Medulla oblongata (tissue), 1 donor: Measurements from ENCODE around the gene PCDHGA8.
"Not testable (repeated sequence)": the region's sequence is repeated elsewhere in the genome, so short reads cannot be mapped to it uniquely, and the experiment has no call there.

Source experiments
- DNase-seq: peaks from one replicate; pipeline ENCODE4 v3.0.0-alpha.2; 2015; ENCODE audit errors: extremely low spot score

The PCDHGA8 gene

GRCh38 chr5:141392429-141393198 is at the start of gene PCDHGA8:
Gene PCDHGA8 (plus strand): TSS chr5:141392633. CDS start chr5:141392814, 181 bp downstream.
- DNase-seq, result no peak

- no peak for DNase-seq
Observed at GRCh38 chr5:141342773-141343172, 49.7 kb upstream of the PCDHGA8 start.

- DNase-seq, result no peak
Observed at GRCh38 chr5:141343242-141343952, 49.0 kb upstream of the PCDHGA8 start, which contains the start of gene PCDHGA3. Gene PCDHGA3 (plus strand): TSS chr5:141343829. CDS start chr5:141344034, 205 bp downstream.

GRCh38 chr5:141343953-141344463 is 48.4 kb upstream of the PCDHGA8 start:
- DNase-seq, result no peak

GRCh38 chr5:141345327-141345726 is 47.1 kb upstream of the PCDHGA8 start:
- DNase-seq, result no peak

- DNase-seq, result not testable (repeated sequence)
Observed at GRCh38 chr5:141346017-141346416, 46.4 kb upstream of the PCDHGA8 start.

GRCh38 chr5:141349917-141350619 is 42.4 kb upstream of the PCDHGA8 start, which contains the start of gene PCDHGB1:
Gene PCDHGB1 (plus strand): TSS chr5:141350099. CDS start chr5:141350261, 162 bp downstream.
- DNase-seq, result peak; percentile 46

GRCh38 chr5:141351591-141351990 is 40.8 kb upstream of the PCDHGA8 start:
- no peak for DNase-seq

GRCh38 chr5:141354900-141355469 is 37.4 kb upstream of the PCDHGA8 start, which contains the start of gene PCDHGA4:
Gene PCDHGA4 (plus strand): TSS chr5:141355021. CDS start chr5:141355108, 87 bp downstream.
- DNase-seq, result no peak

- no peak for DNase-seq
Observed at GRCh38 chr5:141355641-141356040, 36.8 kb upstream of the PCDHGA8 start.

- no peak for DNase-seq
Observed at GRCh38 chr5:141356133-141356532, 36.3 kb upstream of the PCDHGA8 start.

- no peak for DNase-seq
Observed at GRCh38 chr5:141356950-141357349, 35.5 kb upstream of the PCDHGA8 start.

GRCh38 chr5:141359790-141360426 is 32.5 kb upstream of the PCDHGA8 start, which contains the start of gene PCDHGB2:
Gene PCDHGB2 (plus strand): TSS chr5:141359994. CDS start chr5:141360136, 142 bp downstream.
- DNase-seq, result peak; percentile 30

- no peak for DNase-seq
Observed at GRCh38 chr5:141360685-141361084, 31.7 kb upstream of the PCDHGA8 start.

- DNase-seq, result no peak
Observed at GRCh38 chr5:141362719-141363118, 29.7 kb upstream of the PCDHGA8 start.

GRCh38 chr5:141363952-141364660 is 28.3 kb upstream of the PCDHGA8 start, which contains the start of gene PCDHGA5:
Gene PCDHGA5 (plus strand): TSS chr5:141364162. CDS start chr5:141364331, 169 bp downstream.
- no peak for DNase-seq

- DNase-seq, result no peak
Observed at GRCh38 chr5:141366016-141366896, 26.2 kb upstream of the PCDHGA8 start.

GRCh38 chr5:141369994-141370848 is 22.2 kb upstream of the PCDHGA8 start, which contains the start of gene PCDHGB3:
Gene PCDHGB3 (plus strand): TSS chr5:141370242. CDS start chr5:141370395, 153 bp downstream.
- DNase-seq, result peak; percentile 4
